ENCODE measurements around the gene SGIP1. TPM values are rescaled to one million over a fixed set of nuclear protein-coding genes. Genes with fewer than 3 reads are reported as not detected.

Gene SGIP1
- total RNA-seq, 1 donor from 2014 or later, result 4.2 TPM

DNA sequence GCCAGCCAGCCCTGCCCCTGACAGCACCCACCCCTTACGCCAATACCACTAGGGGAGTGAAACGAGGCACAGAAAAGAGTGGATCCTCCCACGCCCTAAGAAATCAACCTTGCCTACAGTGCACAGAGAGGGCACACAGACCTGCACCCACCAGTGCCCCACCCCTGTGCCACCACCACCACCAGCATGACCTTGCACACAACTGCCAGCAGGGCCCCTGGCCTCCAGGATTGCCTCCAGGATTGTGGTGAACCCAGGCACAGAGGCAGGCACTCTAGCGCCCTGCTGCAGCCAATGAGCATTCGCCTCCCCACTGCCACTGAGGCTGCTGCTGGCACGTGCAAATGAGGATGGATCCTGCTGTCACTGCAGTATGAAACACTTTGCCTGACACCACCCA lies 23.5 kb upstream of the SGIP1 start:
- no peak overlapping the region for H3K27ac ChIP-seq
- Mint-ChIP-seq H3K27ac (no peak overlapping the region), H3K4me1 (no peaks in the 10 kb centered on the region), H3K27me3 (ENCODE audit: insufficient read depth, low read depth) (no peaks in the 10 kb centered on the region), H3K4me3 (no peak overlapping the region), H3K36me3 (no peaks in the 10 kb centered on the region), H3K9me3 (peaks cover 8% of the 10 kb centered on the region)
- H3F3A ChIP-seq (ENCODE audit: low read depth), result no peaks in the 10 kb centered on the region
- no peaks in the 10 kb centered on the region for H3K79me2 ChIP-seq (ENCODE audit: low read depth)
- H3K4me3 ChIP-seq, result no peak overlapping the region
- no peaks in the 10 kb centered on the region for H3K36me3 ChIP-seq
- no peaks in the 10 kb centered on the region for H3K9me3 ChIP-seq (ENCODE audit: low read depth)
- no peak overlapping the region for H2AFZ ChIP-seq (replicated peaks)
- DNase-seq (ENCODE audit: low spot score), result no peak
- no peak overlapping the region for H3K4me2 ChIP-seq
- H3K27me3 ChIP-seq, result no peaks in the 10 kb centered on the region
- TF ChIP-seq, protein P1, sequence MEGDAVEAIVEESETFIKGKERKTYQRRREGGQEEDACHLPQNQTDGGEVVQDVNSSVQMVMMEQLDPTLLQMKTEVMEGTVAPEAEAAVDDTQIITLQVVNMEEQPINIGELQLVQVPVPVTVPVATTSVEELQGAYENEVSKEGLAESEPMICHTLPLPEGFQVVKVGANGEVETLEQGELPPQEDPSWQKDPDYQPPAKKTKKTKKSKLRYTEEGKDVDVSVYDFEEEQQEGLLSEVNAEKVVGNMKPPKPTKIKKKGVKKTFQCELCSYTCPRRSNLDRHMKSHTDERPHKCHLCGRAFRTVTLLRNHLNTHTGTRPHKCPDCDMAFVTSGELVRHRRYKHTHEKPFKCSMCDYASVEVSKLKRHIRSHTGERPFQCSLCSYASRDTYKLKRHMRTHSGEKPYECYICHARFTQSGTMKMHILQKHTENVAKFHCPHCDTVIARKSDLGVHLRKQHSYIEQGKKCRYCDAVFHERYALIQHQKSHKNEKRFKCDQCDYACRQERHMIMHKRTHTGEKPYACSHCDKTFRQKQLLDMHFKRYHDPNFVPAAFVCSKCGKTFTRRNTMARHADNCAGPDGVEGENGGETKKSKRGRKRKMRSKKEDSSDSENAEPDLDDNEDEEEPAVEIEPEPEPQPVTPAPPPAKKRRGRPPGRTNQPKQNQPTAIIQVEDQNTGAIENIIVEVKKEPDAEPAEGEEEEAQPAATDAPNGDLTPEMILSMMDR (IDR thresholded peaks at IDR 0.05), result no peak
- TF ChIP-seq EZH2 (IDR thresholded peaks at IDR 0.05), result no peak
- TF ChIP-seq EZH2phosphoT487 (IDR thresholded peaks at IDR 0.05), result no peak
- no peaks in the 10 kb centered on the region for H3K4me1 ChIP-seq
- H4K20me1 ChIP-seq (ENCODE audit: low read depth), result no peaks in the 10 kb centered on the region
- no peak overlapping the region for H3K9ac ChIP-seq

DNA sequence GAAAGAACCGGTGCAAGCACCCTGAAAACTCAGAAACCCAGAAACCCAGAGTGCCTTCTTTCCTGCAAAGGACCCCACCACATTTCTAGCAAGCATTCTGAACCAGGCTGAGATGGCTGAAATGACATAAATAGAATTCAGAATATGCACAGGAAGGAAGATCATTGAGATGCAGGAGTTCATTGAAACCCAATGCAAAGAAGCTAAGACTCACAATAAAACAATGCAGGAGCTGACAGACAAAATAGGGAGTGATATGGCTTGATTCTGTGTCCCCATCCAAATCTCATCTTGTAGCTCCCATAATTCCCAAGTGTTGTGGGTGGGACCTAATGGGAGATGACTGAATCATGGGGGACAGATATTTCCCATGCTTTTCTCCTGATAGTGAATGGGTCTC lies 22.8 kb upstream of the SGIP1 start:
- Histone ChIP-seq H3K9me3 (ENCODE audit: low read depth) (no peaks in the 10 kb centered on the region), H3K4me2 (no peak overlapping the region), H3K27ac (no peak overlapping the region), H3K4me3 (no peak overlapping the region), H4K20me1 (ENCODE audit: low read depth) (no peaks in the 10 kb centered on the region), H3K27me3 (no peaks in the 10 kb centered on the region), H3K4me1 (no peaks in the 10 kb centered on the region), H2AFZ (replicated peaks) (no peak overlapping the region), H3K9ac (no peak overlapping the region), H3K79me2 (ENCODE audit: low read depth) (no peaks in the 10 kb centered on the region), H3F3A (ENCODE audit: low read depth) (no peaks in the 10 kb centered on the region), H3K36me3 (no peaks in the 10 kb centered on the region)
- no peaks in the 10 kb centered on the region for H3K4me1 Mint-ChIP-seq
- H3K36me3 Mint-ChIP-seq, result no peaks in the 10 kb centered on the region
- H3K27ac Mint-ChIP-seq, result no peak overlapping the region
- no peaks in the 10 kb centered on the region for H3K27me3 Mint-ChIP-seq (ENCODE audit: insufficient read depth, low read depth)
- H3K4me3 Mint-ChIP-seq, result no peak overlapping the region
- no peak for DNase-seq (ENCODE audit: low spot score)
- peaks cover 8% of the 10 kb centered on the region for H3K9me3 Mint-ChIP-seq
- TF ChIP-seq, protein P1 (IDR thresholded peaks at IDR 0.05), result no peak

DNA sequence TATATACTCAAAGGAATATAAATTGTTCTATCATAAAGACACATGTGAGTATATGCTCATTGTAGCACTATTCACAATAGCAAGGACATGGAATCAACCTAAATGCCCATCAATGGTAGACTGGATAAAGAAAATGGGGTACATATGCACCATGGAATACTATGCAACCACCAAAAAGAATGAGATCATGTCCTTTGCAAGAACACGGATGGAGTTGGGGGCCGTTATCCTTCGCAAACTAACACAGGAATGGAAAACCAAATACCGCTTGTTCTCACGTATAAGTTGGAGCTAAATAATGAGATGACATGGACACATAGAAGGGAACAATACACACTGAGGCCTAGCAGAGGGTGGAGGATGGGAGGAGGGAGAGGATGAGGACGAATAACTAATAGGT lies 16.0 kb upstream of the SGIP1 start:
- no peaks in the 10 kb centered on the region for H3K9me3 ChIP-seq (ENCODE audit: low read depth)
- no peaks in the 10 kb centered on the region for H3K79me2 ChIP-seq (ENCODE audit: low read depth)
- H3K4me3 ChIP-seq, result no peak overlapping the region
- H3K36me3 ChIP-seq, result no peaks in the 10 kb centered on the region
- H3K27ac Mint-ChIP-seq, result no peak overlapping the region
- no peaks in the 10 kb centered on the region for H3K27me3 ChIP-seq
- no peak overlapping the region for H3K27ac ChIP-seq
- H3K4me1 Mint-ChIP-seq, result no peaks in the 10 kb centered on the region
- no peaks in the 10 kb centered on the region for H3K4me1 ChIP-seq
- no peak overlapping the region for H2AFZ ChIP-seq (replicated peaks)
- no peak overlapping the region for H3K9ac ChIP-seq
- no peak for TF ChIP-seq EZH2phosphoT487 (IDR thresholded peaks at IDR 0.05)
- DNase-seq (ENCODE audit: low spot score), result no peak
- H3K4me2 ChIP-seq, result no peak overlapping the region
- no peaks in the 10 kb centered on the region for H3K36me3 Mint-ChIP-seq
- H3K4me3 Mint-ChIP-seq, result no peak overlapping the region
- no peaks in the 10 kb centered on the region for H3F3A ChIP-seq (ENCODE audit: low read depth)
- no peaks in the 10 kb centered on the region for H3K27me3 Mint-ChIP-seq (ENCODE audit: insufficient read depth, low read depth)
- H3K9me3 Mint-ChIP-seq, result peaks cover 5% of the 10 kb centered on the region
- H4K20me1 ChIP-seq (ENCODE audit: low read depth), result no peaks in the 10 kb centered on the region

DNA sequence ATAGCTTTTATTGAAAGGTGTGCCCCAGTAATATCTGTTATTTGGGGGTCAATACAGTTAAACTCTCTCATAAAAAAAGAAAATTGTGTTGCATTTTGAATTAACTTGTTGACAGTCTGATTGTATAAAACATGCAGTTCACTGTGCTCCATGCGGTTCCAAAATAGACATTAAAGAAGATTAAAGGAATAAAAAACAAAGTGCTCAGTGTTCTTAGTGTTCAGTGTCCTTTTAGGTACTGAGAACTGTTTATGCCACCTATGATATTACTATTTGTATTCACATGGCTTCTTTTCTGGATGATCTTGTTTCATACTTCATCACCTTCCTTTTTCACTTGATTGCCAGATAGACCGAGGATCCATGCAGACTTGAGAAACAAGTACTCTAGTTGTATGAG lies 15.3 kb upstream of the SGIP1 start:
- H3K27ac ChIP-seq, result no peak overlapping the region
- Mint-ChIP-seq H3K4me3 (no peak overlapping the region), H3K36me3 (no peaks in the 10 kb centered on the region), H3K27ac (no peak overlapping the region), H3K27me3 (ENCODE audit: insufficient read depth, low read depth) (no peaks in the 10 kb centered on the region), H3K4me1 (no peaks in the 10 kb centered on the region), H3K9me3 (peaks cover 4% of the 10 kb centered on the region)
- H4K20me1 ChIP-seq (ENCODE audit: low read depth), result no peaks in the 10 kb centered on the region
- no peak overlapping the region for H2AFZ ChIP-seq (replicated peaks)
- TF ChIP-seq EZH2phosphoT487 (IDR thresholded peaks at IDR 0.05), result no peak
- H3K4me2 ChIP-seq, result no peak overlapping the region
- H3K36me3 ChIP-seq, result no peaks in the 10 kb centered on the region
- no peaks in the 10 kb centered on the region for H3K9me3 ChIP-seq (ENCODE audit: low read depth)
- H3K9ac ChIP-seq, result no peak overlapping the region
- H3F3A ChIP-seq (ENCODE audit: low read depth), result no peaks in the 10 kb centered on the region
- no peaks in the 10 kb centered on the region for H3K27me3 ChIP-seq
- H3K4me3 ChIP-seq, result no peak overlapping the region
- no peaks in the 10 kb centered on the region for H3K4me1 ChIP-seq
- DNase-seq (ENCODE audit: low spot score), result no peak
- H3K79me2 ChIP-seq (ENCODE audit: low read depth), result no peaks in the 10 kb centered on the region

Data from neural progenitor cell (in vitro differentiated cells).